ENCODE data around the gene LRRC7.

Gene LRRC7

DNA sequence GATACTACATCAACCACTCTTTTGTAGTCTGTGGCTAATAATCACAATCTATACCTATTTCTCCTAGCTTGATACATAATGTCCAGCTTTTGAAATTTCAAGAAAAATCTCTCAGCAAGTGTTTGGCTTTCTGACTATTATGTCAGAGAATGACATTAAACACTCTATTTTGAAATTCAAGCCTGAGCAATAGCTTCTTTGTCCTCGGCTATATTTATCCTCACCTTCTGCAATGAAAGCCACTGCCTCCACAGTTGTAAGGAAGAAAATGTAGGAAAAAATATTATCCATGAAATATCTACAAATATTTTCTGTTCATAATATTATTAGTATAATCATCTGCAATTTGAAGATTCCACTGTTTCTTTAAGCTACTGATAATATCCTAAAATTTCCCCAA, 22.1 kb downstream of the LRRC7 start:
- no peak for DNase-seq (ENCODE audit: low read depth in 2 of 2)

- no peak for DNase-seq (ENCODE audit: low read depth in 2 of 2)
These were observed 24.6 kb downstream of the LRRC7 start for GRCh38 chr1:69592341-69592740.

GRCh38 chr1:69595486-69595885, 27.8 kb downstream of the LRRC7 start:
- DNase-seq (ENCODE audit: low read depth in 2 of 2), result no peak

GRCh38 chr1:69611316-69611715, 43.6 kb downstream of the LRRC7 start:
- DNase-seq (ENCODE audit: low read depth in 2 of 2), result no peak

DNA sequence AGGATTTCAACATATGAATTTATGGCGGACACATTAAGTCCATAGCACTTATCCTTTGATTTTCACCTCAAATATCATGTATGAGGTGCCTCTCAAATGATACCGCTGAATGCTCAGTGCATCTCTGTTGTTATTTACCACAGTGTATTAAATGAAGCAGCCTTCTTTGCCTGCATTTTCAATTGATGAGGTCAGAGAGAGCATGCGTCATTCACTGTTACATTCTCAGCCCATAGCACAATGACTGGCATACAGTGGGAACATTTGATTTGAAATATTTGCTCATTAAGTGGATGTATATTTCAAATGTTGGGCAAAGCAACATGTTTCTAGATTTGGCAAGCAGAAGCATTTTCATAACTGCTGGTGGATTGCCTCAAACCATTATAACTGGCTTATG, 45.7 kb downstream of the LRRC7 start:
- no peak for DNase-seq (ENCODE audit: low read depth in 2 of 2)

DNA sequence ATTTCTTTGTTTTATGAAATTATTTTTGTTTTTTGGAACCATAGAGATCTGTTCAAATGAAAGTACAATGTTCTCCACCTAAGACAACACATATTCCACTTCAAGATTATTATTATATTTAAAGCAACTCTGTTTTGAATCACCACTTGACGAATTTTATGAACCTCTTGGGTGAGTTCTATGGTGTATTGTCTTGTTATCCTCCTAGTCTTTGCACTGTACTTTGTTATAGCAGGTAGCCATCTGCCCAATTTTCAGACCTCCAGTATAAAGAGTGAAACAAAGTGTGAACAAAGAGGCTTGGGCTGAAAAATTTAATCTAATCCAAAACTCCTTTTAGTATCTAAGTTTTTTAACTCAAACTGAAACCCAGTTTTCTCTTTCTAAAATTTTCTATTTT, 71.0 kb downstream of the LRRC7 start:
- no peak for DNase-seq (ENCODE audit: low read depth in 2 of 2)

- no peak for DNase-seq (ENCODE audit: low read depth in 2 of 2)
These were observed 71.4 kb downstream of the LRRC7 start for GRCh38 chr1:69639159-69639558.

DNA sequence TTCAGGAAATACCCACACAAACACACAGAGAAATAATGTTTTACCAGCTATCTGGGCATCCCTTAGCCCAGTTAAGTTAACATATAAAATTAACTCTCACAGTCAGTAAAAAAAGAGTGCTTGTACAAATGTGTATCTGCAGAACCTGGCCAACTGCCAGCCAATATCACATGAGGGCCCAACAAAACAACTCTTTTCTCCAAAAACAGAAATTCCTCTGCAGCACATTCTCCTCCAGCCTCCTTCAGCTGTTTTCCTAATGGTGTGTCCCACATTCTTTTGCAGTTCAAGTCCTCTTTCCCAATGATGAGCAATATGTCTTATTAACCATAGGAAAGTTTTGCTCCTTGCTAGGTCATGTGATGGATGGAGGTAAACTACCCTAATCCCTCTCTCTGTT, 75.5 kb downstream of the LRRC7 start:
- DNase-seq (ENCODE audit: low read depth in 2 of 2), result no peak

GRCh38 chr1:69645477-69645876, 77.8 kb downstream of the LRRC7 start:
- no peak for DNase-seq (ENCODE audit: low read depth in 2 of 2)

- no peak for DNase-seq (ENCODE audit: low read depth in 2 of 2)
These were observed 80.8 kb downstream of the LRRC7 start for GRCh38 chr1:69648486-69648885.

DNA sequence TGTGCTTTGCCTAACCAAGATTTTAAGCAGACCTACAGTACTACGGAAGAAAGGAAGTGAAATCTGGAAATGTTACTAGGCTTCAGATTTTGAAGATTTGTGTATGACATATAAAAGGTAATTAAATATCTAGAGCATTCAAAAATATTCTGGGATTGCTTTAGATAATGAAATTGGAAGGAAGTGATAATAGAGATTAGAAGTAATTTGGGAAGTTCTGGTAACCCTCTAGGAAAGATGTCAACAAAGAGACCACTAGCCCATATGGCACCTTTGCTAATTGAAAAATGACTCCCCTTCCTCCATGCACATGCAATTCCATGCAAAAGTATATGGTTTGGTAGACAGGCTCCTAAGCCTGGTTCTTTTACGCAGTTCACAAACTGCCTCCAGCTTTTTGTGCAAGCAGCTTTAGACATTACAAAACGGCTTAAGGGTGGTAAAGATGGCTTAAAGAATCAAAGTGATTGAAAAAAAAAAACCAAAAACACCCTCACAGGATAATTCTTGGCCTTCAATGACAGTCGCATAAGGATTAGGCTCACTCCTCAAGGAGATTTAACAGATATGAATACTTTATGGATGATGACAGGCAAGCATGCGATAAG, 81.8 kb downstream of the LRRC7 start:
- no peak for DNase-seq (ENCODE audit: low read depth in 2 of 2)

- DNase-seq (ENCODE audit: low read depth in 2 of 2), result no peak
These were observed 83.1 kb downstream of the LRRC7 start for GRCh38 chr1:69650779-69651178.

DNA sequence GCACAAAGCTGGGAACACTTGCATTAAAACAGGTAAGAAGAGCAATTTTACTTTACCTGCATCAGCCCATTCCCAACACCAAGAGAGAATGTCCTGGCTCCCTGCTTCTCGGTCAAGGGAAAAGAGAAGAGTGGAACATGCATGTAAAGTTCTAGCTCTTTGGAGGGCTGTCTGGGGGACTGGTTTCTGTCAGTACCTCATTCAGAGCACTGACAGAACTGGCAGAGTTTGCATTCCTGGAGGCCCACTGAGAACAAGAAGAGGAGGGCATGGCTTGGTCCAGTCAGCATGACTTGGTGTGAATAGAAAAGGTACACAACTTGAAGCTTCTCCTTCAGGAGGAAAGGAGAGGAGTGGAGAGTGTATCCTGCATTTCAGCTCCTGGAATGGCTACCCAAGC, 83.9 kb downstream of the LRRC7 start:
- DNase-seq (ENCODE audit: low read depth in 2 of 2), result no peak

DNA sequence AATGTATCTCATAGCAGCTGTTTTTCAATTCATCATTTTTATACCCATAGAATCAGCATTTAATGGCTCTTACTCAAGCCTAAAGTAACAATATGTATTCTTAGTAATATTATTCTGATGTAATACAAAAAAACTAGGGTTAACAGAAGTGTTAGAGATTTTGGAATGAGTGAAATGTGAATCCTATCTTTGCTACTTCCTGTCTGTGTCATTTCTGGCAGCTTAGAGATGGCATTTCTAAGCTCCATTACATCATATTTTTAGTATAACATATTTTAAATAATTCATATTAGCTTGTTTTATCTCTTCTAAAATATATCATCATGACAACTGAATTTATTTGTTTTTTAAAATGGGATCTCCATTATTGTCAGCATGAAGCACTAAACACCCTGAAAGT, 90.2 kb downstream of the LRRC7 start:
- no peak for DNase-seq (ENCODE audit: low read depth in 2 of 2)

- DNase-seq (ENCODE audit: low read depth in 2 of 2), result no peak
These were observed 94.0 kb downstream of the LRRC7 start for GRCh38 chr1:69661686-69662085.

DNA sequence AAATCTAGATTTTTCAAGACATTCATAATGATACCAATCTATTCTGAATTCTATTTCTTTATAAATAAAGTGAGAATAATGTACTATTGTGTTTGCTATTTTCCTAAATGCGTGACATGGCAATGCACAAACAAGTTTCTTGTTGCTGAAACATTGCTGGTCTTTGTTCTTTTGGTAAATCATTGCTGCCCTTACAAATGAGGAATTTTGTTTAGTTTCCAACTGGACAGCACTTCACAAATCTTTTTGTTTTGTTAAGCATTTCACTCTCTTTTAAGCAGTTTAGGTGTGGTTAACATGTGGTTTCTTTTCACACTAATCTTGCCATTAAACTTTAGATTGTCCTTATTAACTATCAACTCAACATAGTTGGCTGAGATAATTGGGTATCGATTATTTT, 94.6 kb downstream of the LRRC7 start:
- no peak for DNase-seq (ENCODE audit: low read depth in 2 of 2)

DNA sequence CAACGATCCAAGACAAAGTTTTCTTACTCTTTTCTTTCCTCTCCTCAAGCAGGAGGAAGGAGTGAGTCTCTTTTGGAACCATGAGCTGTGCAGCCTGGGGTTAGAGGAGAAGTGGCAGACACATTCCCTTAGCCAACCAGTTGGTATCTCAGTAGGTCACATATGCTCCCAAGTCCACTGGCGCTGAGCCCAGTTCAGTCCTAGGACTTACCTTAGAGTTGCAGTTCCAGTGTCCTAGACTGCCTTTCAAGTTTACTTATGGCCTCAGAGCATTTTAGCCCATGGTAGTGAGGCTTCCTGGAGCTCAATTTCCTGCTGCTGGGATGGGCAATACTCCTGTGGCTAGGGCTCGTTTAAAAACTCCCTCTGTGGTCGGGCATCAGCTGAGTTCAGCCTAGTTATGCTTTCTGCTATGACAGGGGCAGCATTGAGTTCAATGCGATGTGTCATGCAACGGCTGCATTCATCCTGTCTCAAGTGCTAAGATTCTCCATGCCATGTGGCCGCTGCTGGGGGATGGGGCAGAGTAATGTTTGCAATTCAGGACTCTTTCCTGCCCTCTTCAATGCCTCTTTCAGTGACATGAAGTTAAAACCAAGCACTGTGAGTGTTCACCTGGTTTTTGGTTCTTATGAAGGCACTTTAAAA, 103.8 kb downstream of the LRRC7 start:
- DNase-seq (ENCODE audit: low read depth in 2 of 2), result no peak

- no peak for DNase-seq (ENCODE audit: low read depth in 2 of 2)
These were observed 105.6 kb downstream of the LRRC7 start for GRCh38 chr1:69673321-69673720.

- no peak for DNase-seq (ENCODE audit: low read depth in 2 of 2)
These were observed 112.2 kb downstream of the LRRC7 start for GRCh38 chr1:69679965-69680364.

DNA sequence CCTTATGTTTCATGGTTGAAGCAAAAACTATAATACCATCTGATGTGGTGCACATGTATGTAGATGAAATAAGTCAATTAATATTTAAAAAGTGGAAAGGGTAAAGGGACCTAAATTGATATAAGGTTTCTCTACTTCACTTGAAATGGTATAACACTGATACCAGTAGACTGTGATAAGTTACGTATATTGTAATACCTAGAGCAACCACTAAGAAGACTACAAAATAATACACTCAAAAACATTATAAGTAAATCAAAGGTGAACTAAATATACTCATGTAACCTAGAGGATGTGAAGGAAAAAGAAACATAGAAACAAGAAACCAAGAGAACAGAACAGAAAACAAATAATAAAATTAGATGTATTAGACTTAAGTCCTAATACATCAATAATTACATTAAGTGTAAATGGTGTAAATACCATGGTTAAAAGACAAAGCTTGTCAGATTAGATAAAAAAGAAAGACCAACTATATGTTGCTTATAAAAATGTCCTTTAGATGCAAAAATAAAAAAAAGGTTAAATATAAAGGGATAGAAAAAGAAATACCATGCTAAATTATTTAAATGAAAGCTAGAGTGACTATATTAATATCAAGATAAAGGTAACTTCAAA, 118.8 kb downstream of the LRRC7 start:
- DNase-seq (ENCODE audit: low read depth in 2 of 2), result no peak

DNA sequence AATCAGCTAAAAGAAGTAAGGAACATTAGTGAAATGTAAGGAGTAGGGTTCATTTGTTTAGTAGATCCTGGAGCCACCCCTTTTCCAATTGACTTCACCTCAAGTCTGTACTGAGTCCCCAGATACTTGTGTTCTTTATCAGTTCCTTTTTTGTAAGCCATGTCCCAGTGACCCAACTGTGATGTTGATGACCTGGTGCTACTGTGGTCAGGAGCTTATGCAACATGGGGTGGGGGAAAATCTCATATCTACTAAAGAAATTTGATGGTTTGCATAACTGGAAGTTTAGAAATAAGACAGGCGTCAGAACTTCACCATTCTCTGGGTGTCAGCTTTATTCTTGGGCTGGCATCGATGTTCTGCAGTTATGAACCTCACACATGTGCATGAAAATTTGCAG, 120.5 kb downstream of the LRRC7 start:
- DNase-seq (ENCODE audit: low read depth in 2 of 2), result no peak

GRCh38 chr1:69691179-69691578, 123.5 kb downstream of the LRRC7 start:
- no peak for DNase-seq (ENCODE audit: low read depth in 2 of 2)

DNA sequence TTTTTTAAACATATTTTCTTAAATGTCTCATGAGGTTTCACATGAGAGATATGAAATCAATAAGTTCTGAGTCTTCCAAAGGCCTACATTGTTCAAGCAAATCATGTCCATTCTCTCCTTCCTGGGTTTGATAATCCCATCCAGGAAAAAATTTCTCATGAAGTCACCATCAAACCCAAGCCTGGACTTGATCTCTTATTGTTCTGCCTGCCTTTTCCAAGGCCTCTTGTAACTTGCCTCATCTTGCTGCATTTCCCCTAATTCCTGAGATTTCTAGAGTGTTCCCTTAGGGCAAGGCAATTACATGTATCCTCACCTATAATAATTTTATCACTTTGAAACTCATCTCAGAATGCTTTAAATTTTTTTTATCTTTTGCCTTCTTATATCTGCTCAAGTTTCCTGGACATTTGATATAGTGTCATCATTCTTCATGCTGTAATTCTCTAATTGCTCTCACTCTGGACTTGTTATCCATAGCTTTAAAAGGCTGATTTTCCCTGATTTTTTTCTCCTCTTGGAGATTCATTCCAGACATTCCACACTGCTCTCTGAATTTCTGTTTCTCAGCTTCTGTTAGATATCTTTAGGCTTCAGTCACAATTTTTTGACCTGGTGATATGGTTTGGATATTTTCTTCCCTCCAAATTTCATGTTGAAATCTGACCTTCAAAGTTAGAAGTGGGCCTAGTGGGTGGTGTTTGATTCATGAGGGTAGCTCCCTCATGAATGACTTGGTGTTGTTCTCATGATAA, 126.4 kb downstream of the LRRC7 start:
- no peak for DNase-seq (ENCODE audit: low read depth in 2 of 2)

Data from activated CD4-positive, alpha-beta T cell treated with anti-CD3 and anti-CD28 coated beads for 24 hours (primary cell).